ENCODE results near the gene C22orf31.

The C22orf31 gene

GRCh38 chr22:29079218-29079901, 17.7 kb upstream of the C22orf31 start (continued):
- TF ChIP-seq ZNF610 (tag by site-specific recombination; IDR thresholded peaks at IDR 0.05; ENCODE audit: borderline replicate concordance) (peak; percentile 30; the same call in 1 of the 2 replicates), ZBTB49 (tag by site-specific recombination; IDR thresholded peaks at IDR 0.05; ENCODE audit: low read depth) (no peak)

GRCh38 chr22:29078869-29079207, 17.2 kb upstream of the C22orf31 start:
- CTCF ChIA-PET: interaction anchor here (0.6 to 2.1 kb wide), 5 partner anchors 24 to 575 kb away, joined by 4 to 8 read pairs (median 6); no protein-coding TSS in a partner anchor
- H3K27ac ChIP-seq (ENCODE audit: extremely low read depth, low read depth, low read length): peak overlapping the region; percentile 74
- peaks cover 29% of the 10 kb centered on the region for H3K4me1 ChIP-seq (ENCODE audit: control insufficient read depth, insufficient read depth, low read length)
- POLR2A ChIA-PET: no interaction called here
- H3K36me3 ChIP-seq (ENCODE audit: control insufficient read depth in 2 of 2, insufficient read depth in 1 of 2, low read length in 2 of 2): no peaks in the 10 kb centered on the region; a peak in 1 of 3 replicates
- H3K9me3 ChIP-seq (ENCODE audit: control insufficient read depth, insufficient read depth, low read depth, low read length): no peaks in the 10 kb centered on the region
- no peak for TF ChIP-seq ZFP41 (tag by site-specific recombination; IDR thresholded peaks at IDR 0.05; ENCODE audit: borderline replicate concordance)
- TF ChIP-seq YY2 (tag by site-specific recombination; IDR thresholded peaks at IDR 0.05): peak; percentile 64
- 0 out of 2 replicates have a peak, but pooled peaks have one; percentile 8 for TF ChIP-seq WT1 (tag by site-specific recombination; IDR thresholded peaks at IDR 0.05)
- no peak overlapping the region for H3K4me3 ChIP-seq (ENCODE audit: low read depth, low read length)

- CTCF ChIA-PET: interaction anchor here (0.6 to 2.1 kb wide), 5 partner anchors 25 to 574 kb away, joined by 3 to 8 read pairs (median 4); no protein-coding TSS in a partner anchor
- Histone ChIP-seq H3K27ac (ENCODE audit: extremely low read depth, low read depth, low read length) (peak overlapping the region; percentile 74), H3K4me1 (ENCODE audit: control insufficient read depth, insufficient read depth, low read length) (peaks cover 29% of the 10 kb centered on the region), H3K36me3 (ENCODE audit: control insufficient read depth in 2 of 2, insufficient read depth in 1 of 2, low read length in 2 of 2) (no peaks in the 10 kb centered on the region; a peak in 1 of 3 replicates), H3K4me3 (ENCODE audit: low read depth, low read length) (no peak overlapping the region), H3K9me3 (ENCODE audit: control insufficient read depth, insufficient read depth, low read depth, low read length) (no peaks in the 10 kb centered on the region)
- TF ChIP-seq GLIS2 (tag by site-specific recombination; IDR thresholded peaks at IDR 0.05) (no peak), ZNF292 (tag by site-specific recombination; IDR thresholded peaks at IDR 0.05; ENCODE audit: borderline replicate concordance, low read depth) (no peak), ZNF121 (tag by site-specific recombination; IDR thresholded peaks at IDR 0.05) (peak; percentile 96), ZNF521 (tag by site-specific recombination; IDR thresholded peaks at IDR 0.05) (no peak), ZNF501 (tag by site-specific recombination; IDR thresholded peaks at IDR 0.05) (no peak), ZNF274 (IDR thresholded peaks at IDR 0.05; ENCODE audit: low read length) (no peak), ZNF274 (tag by site-specific recombination; IDR thresholded peaks at IDR 0.05; ENCODE audit: borderline replicate concordance) (no peak)
- POLR2A ChIA-PET: no interaction called here
Observed at GRCh38 chr22:29078036-29078868, 16.6 kb upstream of the C22orf31 start.

GRCh38 chr22:29074276-29074772, 12.7 kb upstream of the C22orf31 start:
- Histone ChIP-seq H3K36me3 (ENCODE audit: control insufficient read depth in 2 of 2, insufficient read depth in 1 of 2, low read length in 2 of 2) (no peaks in the 10 kb centered on the region; a peak in 1 of 3 replicates), H3K4me3 (ENCODE audit: low read depth, low read length) (no peak overlapping the region), H3K9me3 (ENCODE audit: control insufficient read depth, insufficient read depth, low read depth, low read length) (no peaks in the 10 kb centered on the region), H3K27ac (ENCODE audit: extremely low read depth, low read depth, low read length) (no peak overlapping the region), H3K4me1 (ENCODE audit: control insufficient read depth, insufficient read depth, low read length) (peaks cover 10% of the 10 kb centered on the region)
- ChIA-PET POLR2A (interaction anchor here (0.6 kb wide), 1 partner anchor 74 kb away, joined by 4 read pairs; no protein-coding TSS in a partner anchor), CTCF (interaction anchor here (0.7 to 1.3 kb wide), 2 partner anchors 86 to 218 kb away, joined by 3 read pairs; no protein-coding TSS in a partner anchor)
- TF ChIP-seq ZNF473 (tag by site-specific recombination; IDR thresholded peaks at IDR 0.05) (no peak), PRDM1 (tag by site-specific recombination; IDR thresholded peaks at IDR 0.05) (0 out of 2 replicates have a peak, but pooled peaks have one; percentile 24)
